LNCAP (cell line): ENCODE data around the gene RPAP3.

Experiments used
- TF ChIP-seq, protein P1 (sequence below): fragments of 450-650 bp; IDR thresholded peaks from 2 replicates; pipeline ENCODE4 v1.5.1; 2017; ENCODE audit warnings: mild to moderate bottlenecking

The RPAP3 gene

DNA sequence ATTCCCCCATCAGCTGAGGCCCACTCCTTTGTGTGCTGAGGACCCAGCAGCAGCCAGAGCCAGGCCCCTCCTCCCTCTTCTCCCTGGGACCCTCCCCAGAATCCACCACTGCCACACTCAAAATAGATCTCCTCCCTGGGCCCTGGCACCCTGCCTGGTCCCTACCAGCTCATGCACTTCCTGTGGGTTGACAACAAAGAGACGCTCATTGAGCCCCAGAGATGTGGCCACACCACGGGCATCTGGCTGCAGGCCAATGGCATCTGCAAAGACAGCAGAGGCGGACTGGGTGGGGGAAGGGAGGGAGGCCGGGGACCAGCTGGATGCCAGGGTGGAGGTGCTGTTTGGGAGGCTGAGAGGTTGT lies 35.5 kb upstream of the RPAP3 start:
- TF ChIP-seq, protein P1, sequence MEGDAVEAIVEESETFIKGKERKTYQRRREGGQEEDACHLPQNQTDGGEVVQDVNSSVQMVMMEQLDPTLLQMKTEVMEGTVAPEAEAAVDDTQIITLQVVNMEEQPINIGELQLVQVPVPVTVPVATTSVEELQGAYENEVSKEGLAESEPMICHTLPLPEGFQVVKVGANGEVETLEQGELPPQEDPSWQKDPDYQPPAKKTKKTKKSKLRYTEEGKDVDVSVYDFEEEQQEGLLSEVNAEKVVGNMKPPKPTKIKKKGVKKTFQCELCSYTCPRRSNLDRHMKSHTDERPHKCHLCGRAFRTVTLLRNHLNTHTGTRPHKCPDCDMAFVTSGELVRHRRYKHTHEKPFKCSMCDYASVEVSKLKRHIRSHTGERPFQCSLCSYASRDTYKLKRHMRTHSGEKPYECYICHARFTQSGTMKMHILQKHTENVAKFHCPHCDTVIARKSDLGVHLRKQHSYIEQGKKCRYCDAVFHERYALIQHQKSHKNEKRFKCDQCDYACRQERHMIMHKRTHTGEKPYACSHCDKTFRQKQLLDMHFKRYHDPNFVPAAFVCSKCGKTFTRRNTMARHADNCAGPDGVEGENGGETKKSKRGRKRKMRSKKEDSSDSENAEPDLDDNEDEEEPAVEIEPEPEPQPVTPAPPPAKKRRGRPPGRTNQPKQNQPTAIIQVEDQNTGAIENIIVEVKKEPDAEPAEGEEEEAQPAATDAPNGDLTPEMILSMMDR = no peak

DNA sequence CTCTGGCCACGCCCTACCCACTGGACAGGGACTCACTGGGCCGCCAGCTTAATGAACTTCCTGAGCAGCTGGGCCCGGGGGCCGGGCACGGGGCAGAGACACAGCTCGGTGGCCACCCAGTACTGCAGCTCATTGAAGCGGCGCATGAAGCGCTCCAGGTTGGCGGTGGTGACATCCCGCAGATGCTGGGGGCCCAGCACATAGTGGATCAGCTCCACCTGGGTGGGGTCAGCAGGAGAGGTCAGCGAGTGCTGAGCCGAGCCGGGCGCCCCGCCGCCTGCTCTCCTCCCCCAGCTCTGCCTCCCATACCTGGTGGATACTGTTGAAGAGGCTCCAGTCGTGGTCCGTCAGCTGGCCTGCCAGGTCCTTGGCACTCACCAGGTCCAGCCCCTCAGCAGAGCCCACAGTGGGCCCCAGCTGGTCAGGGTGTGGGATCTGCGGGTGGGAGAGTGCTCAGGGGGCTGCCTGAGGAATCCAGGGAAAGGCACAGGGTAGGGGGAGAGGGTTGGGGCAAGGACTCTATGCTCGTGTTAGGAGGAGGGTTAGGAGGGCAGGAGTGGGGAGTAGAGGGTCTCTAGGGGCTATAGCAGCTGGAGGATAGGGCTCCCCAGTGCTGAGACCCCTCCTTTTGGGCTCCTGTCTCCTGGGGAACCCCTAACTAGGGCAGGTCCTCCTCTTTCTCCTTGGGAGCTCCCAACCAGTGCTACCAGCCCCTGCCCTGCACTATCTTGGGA lies 34.9 kb upstream of the RPAP3 start:
- TF ChIP-seq, protein P1 = no peak

DNA sequence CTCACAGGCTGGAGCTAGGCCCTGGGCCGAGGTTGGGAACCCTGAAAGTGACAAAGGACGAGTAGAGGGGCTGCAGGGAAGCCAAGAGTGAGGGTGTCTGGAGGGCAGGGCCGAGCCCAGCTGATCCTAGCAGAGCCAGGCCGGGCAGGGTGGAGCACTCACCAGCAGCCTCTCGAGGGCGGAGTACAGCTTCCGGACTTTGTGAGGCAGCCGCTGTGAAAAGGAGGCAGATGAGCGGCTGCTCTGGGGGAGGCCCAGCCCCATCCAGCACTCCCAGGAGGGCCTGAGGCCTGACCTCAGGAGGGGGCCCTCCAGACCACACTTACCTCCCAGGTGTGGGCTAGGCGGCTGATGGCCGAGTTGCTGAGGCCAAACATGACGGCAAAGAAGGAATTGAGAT lies 34.1 kb upstream of the RPAP3 start:
- TF ChIP-seq, protein P1 = no peak

DNA sequence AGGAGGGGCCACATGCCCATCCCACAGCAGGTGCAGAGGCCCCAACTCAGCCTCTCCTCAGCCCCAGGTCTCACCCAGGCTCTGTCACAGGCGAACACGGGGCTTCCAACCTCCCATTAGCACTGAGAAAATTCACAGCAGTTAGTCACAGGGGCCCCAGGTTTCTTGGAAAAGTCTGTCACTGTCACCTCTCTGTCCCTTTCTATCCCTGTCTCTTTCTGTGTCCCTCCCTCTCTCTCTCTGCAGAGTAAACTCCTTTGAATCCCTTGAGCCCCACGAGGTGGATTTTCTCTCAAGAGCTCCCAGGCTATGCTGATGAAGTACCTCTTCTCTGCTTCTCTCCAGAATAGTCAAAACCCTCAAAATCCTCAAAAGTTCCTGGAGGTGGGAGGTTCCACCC lies 33.5 kb upstream of the RPAP3 start:
- TF ChIP-seq, protein P1 = no peak

DNA sequence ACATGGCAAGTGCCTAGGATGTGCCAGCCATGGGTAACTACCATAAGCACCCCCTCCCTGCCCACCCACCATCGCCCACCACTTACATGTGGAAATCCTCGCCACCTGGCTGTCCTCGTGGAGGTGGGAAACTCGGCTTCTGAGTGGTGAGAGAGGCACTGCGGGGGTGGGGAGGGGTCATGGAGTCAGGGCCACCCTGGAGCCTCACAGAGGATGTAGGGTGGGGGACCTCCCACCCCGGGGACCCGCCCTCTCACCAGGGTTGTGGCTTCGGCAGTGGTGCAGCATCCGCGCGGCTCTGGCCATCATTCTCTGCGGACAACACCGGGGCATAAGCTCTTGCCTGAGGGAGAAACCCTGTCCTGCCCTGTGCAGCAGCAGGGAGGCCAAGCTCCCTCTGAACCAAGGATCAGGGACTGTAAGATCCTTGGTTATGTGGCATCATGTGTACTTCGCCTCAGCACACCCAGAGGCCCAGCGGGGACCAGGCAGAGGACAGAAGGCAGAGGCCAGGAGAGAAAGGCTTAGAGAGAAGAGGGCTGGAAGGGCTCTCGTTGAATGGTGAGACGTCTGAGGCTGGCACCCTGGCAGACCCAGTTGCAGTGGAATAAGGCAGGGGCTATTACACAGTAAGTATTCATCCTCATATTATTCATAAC lies 32.2 kb upstream of the RPAP3 start:
- TF ChIP-seq, protein P1 = no peak

DNA sequence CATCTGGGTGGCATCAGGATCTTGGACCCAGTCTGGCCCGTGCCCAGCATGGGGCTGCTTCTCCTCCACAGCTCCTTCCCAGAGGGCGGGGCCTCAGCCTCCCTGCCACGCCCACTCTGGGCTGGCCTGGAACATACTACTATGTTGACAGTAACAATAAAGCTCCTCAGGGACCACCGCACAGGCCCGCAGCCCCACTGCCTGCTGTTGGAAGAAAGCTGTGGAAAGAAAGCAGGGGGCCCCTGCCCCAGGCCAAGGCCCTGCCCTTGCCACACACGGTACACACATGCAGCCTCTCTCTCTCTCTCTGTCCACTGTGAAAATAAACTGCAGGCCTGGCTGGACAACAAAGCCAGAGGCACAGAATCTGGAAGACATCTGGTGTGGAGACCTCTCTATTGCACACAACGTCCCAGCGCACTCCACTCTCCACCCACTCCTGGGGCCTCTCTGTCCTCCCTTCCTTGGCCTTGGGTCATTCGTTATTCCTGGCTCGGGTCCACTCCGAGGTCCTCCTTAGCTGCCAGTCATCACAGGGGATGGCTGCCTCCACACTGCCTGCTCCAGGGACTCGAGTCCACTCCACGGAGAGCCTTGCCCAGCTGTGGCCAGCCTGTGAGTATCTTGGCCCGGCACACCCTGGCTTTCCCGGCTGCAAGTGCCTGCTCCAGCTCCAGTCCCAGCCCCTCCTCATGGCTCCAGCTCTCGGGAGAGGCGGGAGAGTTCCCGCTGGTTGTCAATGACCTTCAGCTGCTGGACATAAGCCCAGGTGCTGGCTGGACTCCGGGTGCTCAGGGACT lies 31.2 kb upstream of the RPAP3 start:
- TF ChIP-seq, protein P1 = no peak

DNA sequence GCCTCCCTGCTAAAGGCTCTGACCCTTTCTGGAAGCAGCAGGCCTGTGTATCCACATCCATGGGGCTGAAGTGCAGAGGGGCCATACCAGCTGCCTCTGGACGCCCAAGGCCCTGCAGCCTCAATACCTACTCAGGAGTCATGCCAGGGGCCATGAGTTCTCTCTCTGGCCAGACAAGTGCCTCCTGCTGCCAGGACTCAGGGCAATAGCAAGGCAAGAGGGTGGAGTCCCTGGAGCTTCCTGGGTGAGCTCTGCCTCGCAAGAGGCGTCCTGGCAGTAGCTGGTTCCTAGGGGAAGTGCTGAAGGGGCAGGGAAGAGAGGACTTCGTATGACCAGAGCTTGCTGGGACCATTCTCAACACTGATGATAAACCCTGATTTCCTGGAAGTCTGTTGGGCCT lies 30.4 kb upstream of the RPAP3 start:
- TF ChIP-seq, protein P1 = no peak
